Stimulated activated CD4-positive, alpha-beta T cell treated with anti-CD3 and anti-CD28 coated beads, Interleukin-1b, Interleukin-23, amount 100 ng/mL, for 24 hours (primary cell): ENCODE data around the gene PGR.

ENCODE experiments used
- DNase-seq, 4 experiments: peaks; one replicate each; pipeline ENCODE4 v3.0.0-alpha.2; 2020; ENCODE audit warnings: low read depth in 4 of 4, low spot score in 1 of 4

Gene PGR

GRCh38 chr11:101129203-101129943, at the start of gene PGR:
TSS of gene PGR (minus strand) at chr11:101129813. CDS start at chr11:101129070, 743 bp downstream.
- DNase-seq, result no peak

GRCh38 chr11:101176381-101176780, 46.8 kb upstream of the PGR start:
- no peak for DNase-seq

- DNase-seq, result no peak
These were observed 40.3 kb upstream of the PGR start for GRCh38 chr11:101169944-101170343.

- DNase-seq, result no peak
These were observed 36.4 kb upstream of the PGR start for GRCh38 chr11:101166038-101166437.

GRCh38 chr11:101158119-101158518, 28.5 kb upstream of the PGR start:
- DNase-seq, result no peak

GRCh38 chr11:101138245-101138930, 8.8 kb upstream of the PGR start:
- DNase-seq, result no peak

- no peak for DNase-seq
These were observed 3.6 kb upstream of the PGR start for GRCh38 chr11:101133190-101133589.

- no peak for DNase-seq
These were observed 926 bp downstream of the PGR start for GRCh38 chr11:101128571-101129202.

- no peak for DNase-seq
These were observed 1.7 kb downstream of the PGR start for GRCh38 chr11:101127699-101128570.

GRCh38 chr11:101127197-101127698, 2.4 kb downstream of the PGR start:
- DNase-seq, result no peak

GRCh38 chr11:101126551-101127196, 2.9 kb downstream of the PGR start:
- DNase-seq, result no peak

- no peak for DNase-seq
These were observed 13.9 kb downstream of the PGR start for GRCh38 chr11:101115671-101116160.

- DNase-seq, result no peak
These were observed 16.1 kb downstream of the PGR start for GRCh38 chr11:101113540-101113939.

GRCh38 chr11:101104716-101105115, 24.9 kb downstream of the PGR start:
- no peak for DNase-seq

- no peak for DNase-seq
These were observed 26.2 kb downstream of the PGR start for GRCh38 chr11:101103433-101103832.

GRCh38 chr11:101100601-101101000, 29.0 kb downstream of the PGR start:
- no peak for DNase-seq

- no peak for DNase-seq
These were observed 33.4 kb downstream of the PGR start for GRCh38 chr11:101096036-101096704.

GRCh38 chr11:101091781-101092180, 37.8 kb downstream of the PGR start:
- no peak for DNase-seq

GRCh38 chr11:101090679-101091270, 38.8 kb downstream of the PGR start:
- no peak for DNase-seq
